Activated CD4-positive, alpha-beta T cell treated with anti-CD3 and anti-CD28 coated beads, Interleukin-10, Interleukin-2, amounts not matched to agents 100 ng/mL and 50 ng/mL, durations not matched to agents 16 hours and 8 hours (primary cell): Measurements from ENCODE around the gene ZBTB38.

ENCODE experiments used
- DNase-seq: peaks from one replicate; pipeline ENCODE4 v3.0.0-alpha.2; 2020

The ZBTB38 gene, protein sequence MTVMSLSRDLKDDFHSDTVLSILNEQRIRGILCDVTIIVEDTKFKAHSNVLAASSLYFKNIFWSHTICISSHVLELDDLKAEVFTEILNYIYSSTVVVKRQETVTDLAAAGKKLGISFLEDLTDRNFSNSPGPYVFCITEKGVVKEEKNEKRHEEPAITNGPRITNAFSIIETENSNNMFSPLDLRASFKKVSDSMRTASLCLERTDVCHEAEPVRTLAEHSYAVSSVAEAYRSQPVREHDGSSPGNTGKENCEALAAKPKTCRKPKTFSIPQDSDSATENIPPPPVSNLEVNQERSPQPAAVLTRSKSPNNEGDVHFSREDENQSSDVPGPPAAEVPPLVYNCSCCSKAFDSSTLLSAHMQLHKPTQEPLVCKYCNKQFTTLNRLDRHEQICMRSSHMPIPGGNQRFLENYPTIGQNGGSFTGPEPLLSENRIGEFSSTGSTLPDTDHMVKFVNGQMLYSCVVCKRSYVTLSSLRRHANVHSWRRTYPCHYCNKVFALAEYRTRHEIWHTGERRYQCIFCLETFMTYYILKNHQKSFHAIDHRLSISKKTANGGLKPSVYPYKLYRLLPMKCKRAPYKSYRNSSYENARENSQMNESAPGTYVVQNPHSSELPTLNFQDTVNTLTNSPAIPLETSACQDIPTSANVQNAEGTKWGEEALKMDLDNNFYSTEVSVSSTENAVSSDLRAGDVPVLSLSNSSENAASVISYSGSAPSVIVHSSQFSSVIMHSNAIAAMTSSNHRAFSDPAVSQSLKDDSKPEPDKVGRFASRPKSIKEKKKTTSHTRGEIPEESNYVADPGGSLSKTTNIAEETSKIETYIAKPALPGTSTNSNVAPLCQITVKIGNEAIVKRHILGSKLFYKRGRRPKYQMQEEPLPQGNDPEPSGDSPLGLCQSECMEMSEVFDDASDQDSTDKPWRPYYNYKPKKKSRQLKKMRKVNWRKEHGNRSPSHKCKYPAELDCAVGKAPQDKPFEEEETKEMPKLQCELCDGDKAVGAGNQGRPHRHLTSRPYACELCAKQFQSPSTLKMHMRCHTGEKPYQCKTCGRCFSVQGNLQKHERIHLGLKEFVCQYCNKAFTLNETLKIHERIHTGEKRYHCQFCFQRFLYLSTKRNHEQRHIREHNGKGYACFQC (N-terminal part only)

DNA sequence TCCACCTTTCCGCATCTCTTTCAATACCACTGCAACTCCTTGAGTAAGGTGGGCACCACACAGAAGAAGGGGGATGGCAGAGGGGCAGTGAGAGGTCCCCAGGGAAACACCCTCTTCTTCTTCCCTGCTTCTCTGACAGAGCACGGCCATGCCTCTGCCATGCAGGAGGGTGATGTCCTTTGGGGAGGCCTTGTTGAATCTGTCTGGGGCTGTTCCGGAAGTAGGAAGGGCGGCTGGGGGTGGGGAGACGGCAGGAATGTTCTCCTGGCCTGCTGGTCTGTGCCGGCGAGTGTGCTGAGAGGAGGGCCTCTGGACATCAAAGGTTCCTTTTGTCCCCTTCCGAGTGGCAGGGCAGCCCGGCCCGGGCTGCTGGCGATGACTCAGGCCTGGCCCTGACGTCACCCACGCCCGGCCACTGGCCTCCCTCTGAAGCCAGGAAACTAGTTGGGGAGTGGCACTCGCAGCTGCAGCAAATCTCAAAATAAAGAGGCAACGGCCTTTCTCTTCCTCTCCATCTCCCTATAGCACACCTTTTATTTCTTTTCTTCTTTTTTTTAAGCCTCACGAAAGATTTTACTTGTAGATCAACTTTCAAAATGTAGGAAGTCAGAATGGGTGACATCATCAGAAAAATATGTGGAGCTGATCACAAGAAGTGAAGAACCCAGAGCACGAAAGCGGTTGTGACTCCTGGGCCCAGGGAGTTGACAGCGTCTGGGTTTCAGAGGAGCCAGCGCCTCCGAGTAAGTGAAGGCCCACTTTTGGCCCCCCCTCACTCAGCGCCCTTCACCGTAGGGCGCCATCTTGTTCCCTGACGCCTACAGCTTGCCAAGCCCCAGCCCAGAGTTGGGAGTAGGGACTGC is at the start of gene ZBTB38:
ZBTB38 (plus strand) TSS at position 443 of the 863 bp plus-strand sequence. CDS start 73,885 bp downstream, outside the sequence.
- DNase-seq = no peak

DNA sequence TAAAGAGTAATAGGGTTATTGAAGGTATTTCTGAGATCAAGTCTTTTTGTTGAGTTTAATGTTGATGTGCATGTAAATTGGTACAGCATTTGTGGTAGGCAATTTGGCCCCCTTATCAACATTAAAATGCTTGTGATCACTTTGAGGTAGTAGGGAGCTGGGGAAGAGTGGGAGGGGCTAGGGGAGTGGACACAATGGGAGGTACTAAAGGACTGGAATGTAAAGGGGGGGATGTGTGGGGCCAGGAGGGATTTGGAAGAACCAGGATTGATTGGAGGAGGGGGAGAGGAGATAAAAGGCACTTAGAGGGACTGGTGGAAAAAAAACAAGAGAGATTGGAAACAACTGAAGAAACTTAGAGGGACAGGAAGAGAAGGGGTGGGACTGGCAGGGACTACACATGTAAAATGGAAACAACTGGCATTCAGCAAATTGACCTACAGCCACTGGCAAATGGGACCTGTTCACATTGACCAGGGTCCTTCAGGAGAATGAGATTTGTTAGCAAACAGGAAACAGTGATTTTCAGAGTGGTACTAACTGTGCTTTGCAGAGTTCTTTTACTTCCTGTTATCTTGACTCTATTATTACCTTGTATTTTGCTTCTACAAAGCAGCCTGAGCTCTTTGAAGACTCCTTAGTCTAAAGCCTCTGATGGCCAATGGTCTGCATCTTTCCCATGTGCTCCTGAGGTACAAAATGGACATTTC is 47.8 kb upstream of the ZBTB38 start:
- DNase-seq = no peak

- DNase-seq = no peak
Measured at GRCh38 chr3:141321109-141321497, 47.2 kb upstream of the ZBTB38 start.

DNA sequence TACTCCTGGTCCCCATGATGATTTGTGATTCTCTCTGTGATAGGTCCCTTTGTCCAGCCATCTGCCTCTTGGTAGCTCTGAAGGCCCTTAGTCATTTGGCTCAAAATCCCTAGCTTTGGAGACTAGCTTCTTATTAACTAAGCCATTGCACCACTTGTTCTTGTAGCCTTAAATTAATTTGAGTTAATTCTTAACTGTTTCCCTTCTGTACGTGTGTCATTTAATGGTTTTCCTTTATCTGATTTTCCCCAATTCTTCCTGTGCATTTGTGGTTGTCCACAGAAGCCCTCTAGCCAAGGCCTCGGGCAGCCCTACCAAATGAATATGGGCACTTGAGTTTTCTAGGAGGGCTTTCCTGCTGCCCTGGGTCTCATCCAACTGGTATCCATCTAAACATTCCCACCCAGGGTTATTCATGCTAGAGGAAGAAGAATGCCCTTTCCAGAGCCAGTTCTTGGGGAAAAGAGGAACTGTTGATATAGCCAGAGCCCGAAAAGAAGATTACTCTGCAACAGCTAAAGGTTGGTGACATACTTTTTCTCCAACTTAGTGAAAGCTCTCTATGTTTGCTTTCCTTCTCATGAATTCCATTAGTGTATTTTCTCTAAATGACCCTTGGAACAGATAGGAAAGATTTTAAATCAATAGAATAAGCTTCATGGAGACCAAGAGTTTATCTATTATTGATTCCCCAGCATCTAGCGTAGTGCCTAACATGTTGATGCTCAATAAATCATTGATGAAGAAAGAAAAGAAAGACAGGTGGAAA is 44.2 kb upstream of the ZBTB38 start:
- DNase-seq = no peak

DNA sequence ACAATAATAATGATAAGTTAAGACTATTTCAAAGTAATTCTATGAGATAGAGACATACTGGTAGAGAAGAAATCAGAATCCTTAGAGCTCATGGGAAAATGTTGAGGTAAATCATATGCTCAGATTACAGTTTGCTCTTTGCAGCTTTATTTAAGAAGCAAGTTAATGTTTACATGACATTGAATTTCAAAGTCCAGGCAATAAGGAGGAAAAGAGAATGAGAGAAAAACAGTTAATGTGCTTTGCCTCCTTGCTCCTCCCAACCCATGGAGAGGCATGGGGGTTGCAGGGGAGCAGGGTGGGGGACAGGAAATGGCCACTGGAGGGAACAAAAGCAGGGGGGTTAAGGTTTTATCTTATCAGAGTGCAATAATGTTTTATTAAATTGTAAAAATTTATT is 42.2 kb upstream of the ZBTB38 start:
- DNase-seq = no peak

DNA sequence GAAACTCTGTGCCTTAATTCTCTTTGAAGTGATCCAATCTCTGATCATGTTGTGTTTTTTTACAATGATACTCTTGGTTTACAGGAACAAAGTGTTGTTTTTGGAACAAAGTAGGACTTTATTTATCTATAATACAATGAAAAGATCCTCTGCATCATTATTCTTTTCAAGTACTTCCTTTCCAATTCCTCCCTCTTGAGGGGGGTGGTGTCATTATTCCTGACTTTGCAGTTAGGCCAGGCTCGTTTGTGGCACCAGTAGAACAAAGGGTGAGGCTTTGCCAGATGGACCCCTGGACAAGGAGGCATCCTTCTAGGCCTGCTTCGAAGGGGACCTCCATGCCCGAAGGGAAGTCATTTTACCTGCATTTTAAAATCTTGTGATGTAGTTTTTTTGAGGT is 41.7 kb upstream of the ZBTB38 start:
- DNase-seq = no peak

- DNase-seq = peak; percentile 46
Measured at GRCh38 chr3:141328286-141329166, 39.8 kb upstream of the ZBTB38 start.

GRCh38 chr3:141330235-141330634 is 38.1 kb upstream of the ZBTB38 start:
- DNase-seq = no peak

- no peak for DNase-seq
Measured at GRCh38 chr3:141330718-141331376, 37.5 kb upstream of the ZBTB38 start.

DNA sequence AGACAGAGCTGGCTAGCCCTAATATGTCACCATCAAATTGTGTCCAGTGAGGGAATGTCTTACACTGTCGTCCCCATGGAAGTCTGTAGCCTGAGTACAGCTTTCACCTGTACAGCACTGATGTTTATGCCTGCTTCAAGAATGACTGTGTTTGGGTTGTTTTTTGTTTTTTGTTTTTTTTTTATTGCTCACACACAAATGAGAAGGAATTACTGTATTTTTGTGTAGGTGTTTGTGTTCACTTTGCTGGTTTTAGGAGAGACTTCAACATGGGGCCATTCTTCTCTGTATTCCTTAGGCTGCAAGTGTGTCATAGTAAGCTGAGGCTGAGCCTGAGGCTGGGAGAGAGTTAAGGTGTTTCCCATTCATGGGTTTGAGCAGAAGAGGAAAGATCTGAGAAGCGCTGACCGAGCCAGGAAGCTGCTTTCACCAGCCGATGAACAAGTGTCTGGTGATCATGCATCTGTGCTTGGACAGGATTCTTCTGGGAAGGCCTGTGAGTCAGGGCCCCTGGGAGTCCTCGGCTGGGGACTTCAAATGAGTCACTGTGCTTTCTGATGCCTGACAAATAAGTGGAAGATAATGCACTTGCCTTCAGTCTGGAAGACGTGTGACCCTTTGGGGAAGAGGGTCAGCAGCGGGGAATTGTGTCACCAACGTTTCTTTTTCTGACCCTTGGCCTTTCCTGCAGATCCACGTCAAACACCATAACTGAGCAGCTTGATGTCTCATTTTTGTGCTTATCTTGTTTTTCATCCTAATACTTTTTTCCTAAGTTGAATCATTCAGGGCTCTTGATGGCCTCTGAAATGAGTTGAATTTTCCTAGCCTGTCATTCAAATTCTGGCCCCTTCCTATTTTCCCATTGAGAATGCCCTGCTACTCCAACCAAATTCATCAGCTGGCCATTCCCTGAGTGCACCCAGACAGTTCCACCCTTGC is 36.7 kb upstream of the ZBTB38 start:
- DNase-seq = peak; percentile 24

GRCh38 chr3:141332416-141332815 is 35.9 kb upstream of the ZBTB38 start:
- DNase-seq = no peak

DNA sequence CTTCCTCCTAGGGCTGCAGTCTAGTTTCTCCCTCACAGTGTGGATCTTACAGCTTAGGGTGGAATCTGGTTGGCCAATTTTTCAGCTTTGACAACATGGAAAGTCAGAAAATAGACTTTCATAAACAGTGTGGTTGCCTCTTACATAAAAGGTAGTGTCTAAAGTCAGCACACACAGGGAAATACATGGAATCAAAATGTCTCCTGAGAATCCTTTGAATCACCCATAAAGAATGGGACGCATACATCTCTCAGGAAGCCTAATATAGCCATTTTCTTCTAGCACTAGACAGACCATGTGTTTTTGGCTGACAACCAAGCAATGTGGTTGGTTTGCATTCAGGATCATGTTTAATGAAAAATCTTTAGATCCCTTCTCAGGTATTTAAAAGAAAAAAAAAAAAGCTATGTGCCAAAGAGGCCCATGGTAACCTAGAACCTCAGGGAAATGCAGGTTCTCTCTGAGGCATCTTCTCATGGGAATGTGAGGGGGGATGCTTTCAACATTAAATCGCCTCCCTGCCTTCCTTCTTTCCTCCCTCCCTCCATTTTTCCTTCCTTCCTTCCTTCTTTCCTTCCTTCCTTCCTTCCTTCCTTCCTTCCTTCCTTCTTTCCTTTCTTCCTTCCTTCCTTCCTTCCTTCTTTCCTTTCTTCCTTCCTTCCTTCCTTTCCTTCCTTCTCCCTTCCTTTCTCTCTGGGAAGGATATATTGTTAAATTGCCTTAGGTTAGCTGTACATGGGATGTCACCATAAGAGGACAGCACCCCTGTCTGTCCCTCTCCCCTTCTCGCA is 34.3 kb upstream of the ZBTB38 start:
- DNase-seq = no peak

- no peak for DNase-seq
Measured at GRCh38 chr3:141334627-141335250, 33.6 kb upstream of the ZBTB38 start.

GRCh38 chr3:141335531-141336061 is 32.7 kb upstream of the ZBTB38 start:
- DNase-seq = no peak

GRCh38 chr3:141336672-141337522 is 31.4 kb upstream of the ZBTB38 start:
- DNase-seq = no peak

DNA sequence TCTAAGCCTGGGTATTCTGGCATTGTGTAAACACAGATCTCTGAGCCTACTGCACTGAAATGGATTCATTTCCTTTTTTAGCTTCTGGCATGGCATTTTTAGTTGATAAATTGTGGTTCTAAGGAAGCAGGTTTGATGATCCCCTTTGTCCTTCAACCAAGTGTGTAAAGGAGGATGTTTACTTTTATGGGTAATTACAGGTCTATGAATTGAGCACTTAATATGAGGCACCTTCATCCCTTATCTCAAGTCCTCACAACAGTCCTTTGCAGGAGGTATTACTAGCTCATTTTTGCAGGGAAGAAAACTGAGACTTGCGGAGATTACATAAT is 30.8 kb upstream of the ZBTB38 start:
- no peak for DNase-seq
